HG03342 (cell line): ENCODE measurements around the gene REPIN1.
A peak's percentile ranks its signal among the peaks of the same experiment; 100 is the strongest.

Experiments used
- ATAC-seq: cut with Tn5 transposase; IDR thresholded peaks from one replicate; pipeline ENCODE4 v1.9.1; 2021; ENCODE audit warnings: mild to moderate bottlenecking, moderate library complexity; ENCODE audit not compliant: unreplicated experiment

REPIN1 gene

GRCh38 chr7:150368096-150368883, at the start of gene REPIN1:
Gene REPIN1, plus strand, starts transcription at chr7:150368822. Its CDS starts 890 bp downstream, at chr7:150369712.
- peak; percentile 50 for ATAC-seq

DNA sequence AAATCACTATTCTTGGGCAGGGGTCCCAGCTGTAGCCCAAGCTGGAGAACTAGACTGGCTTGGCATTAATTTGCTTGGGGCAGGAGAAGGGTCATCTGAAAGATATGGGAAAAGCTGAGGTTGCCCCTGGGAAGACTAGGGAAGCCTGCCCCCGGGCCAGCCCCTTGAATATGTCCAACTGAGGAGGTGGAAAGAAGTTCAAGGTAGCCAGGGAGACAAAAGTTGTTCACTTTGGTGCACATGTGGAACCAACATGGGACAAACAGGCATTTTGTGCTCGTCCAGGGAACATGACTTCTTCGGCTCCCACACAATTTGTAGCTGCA, 46.9 kb upstream of the REPIN1 start:
- ATAC-seq: no peak

- ATAC-seq: peak; percentile 29
These were observed 46.3 kb upstream of the REPIN1 start for GRCh38 chr7:150322114-150322832.

DNA sequence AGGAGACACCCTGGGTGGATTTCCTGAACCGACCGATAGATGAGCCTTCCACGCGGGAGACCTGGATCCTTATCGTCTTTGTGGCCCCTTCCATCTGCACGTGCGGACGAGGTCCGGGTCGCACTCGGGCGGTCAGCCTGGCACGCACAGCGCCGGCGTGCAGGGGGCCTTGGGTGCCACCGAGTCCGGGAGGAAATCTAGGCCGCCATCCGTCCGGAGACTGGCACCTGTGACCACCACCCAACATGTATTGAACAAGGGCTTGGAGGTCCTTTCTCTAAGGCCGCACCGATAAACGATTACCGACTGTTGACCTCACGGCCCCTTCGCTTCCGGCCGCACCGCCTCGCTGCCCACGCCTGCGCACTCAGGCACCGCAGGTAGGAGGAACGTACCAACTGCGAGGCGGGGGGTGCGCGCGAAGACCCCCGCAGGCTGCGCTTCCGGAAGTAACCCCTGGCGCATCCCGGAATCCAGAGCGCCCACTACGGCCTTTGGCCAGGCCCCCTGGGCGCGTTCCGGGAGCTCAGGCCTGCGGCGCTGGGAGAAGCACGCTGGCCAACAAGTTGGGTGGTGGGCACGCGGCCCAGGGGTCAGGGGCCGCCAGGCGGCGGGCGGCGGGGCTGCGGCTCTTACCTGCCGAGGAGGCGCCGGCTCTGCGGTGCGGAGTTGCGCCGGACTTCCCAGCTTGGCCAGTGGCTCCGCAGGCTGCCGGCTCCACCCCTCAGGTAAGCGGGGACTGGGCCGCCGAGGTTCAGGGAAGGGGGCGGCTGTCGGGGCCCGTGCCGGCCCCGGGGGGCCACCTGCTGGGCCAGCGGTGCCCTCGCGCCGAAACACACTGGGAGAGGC, 45.6 kb upstream of the REPIN1 start, which contains the start of the genes ACTR3C and LRRC61:
Gene ACTR3C, minus strand, starts transcription at position 713 of the 849 bp plus-strand sequence. CDS start 28,249 bp downstream, outside the sequence.
Gene LRRC61, plus strand, starts transcription at position 523 of the 849 bp plus-strand sequence. CDS start 13,507 bp downstream, outside the sequence.
- peak; percentile 59 for ATAC-seq

- ATAC-seq: peak; percentile 25
These were observed 44.8 kb upstream of the REPIN1 start for GRCh38 chr7:150323682-150324372.

GRCh38 chr7:150324373-150324961, 44.2 kb upstream of the REPIN1 start:
- no peak for ATAC-seq

DNA sequence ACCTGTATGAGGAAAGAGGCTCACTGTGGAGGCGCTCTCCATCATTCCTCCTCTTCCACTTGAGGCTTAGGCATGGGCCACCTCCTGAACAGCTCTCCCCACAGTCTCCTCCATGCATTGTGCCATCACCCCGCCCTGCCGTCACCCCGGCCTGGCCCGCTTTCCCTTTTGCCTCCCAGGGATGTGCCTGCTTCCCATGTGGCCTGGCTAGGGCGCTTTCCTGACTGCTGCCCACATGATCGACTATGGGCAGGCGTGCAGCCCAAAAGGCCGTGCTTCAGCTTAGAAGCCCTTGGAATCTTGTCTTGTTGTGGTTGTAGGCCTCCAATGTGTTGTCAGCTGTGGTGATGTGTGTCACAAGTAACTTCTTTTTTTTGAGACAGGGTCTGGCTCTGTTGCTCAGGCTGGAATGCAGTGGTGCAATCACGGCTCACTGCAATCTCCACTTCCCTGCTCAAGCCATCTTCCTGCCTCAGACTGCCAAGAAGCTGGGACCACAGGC, 43.5 kb upstream of the REPIN1 start:
- ATAC-seq: no peak

GRCh38 chr7:150325901-150326300, 42.7 kb upstream of the REPIN1 start:
- ATAC-seq: no peak

DNA sequence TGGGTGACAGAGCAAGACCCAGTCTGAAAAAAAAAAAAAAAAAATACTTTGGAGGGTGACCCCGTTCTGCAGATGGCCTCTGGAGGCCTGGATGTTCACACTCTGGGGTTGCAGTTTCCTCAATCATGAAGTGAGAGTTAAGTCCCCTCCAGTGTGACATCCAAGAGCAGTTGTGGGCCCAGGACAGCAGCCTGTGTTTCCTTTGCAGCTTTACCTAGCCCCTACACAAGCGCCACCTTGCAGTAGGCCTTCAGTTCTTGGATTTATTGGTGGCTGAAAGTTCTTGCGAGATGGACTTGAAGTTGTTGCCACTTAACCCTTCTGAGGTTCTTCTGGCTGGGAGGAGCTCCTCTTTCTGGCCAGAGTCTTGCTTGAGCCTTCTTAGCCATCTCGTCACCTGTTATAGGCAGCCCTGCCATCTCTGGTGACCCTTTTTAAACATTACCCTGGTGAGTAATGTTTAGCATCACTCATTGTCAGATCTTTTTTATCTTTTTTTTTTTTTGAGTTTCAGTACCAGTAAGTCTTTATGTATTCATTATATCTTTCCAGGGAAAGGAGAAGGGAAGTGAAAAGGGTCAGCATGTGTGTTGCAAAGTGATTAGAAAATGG, 41.9 kb upstream of the REPIN1 start:
- no peak for ATAC-seq

DNA sequence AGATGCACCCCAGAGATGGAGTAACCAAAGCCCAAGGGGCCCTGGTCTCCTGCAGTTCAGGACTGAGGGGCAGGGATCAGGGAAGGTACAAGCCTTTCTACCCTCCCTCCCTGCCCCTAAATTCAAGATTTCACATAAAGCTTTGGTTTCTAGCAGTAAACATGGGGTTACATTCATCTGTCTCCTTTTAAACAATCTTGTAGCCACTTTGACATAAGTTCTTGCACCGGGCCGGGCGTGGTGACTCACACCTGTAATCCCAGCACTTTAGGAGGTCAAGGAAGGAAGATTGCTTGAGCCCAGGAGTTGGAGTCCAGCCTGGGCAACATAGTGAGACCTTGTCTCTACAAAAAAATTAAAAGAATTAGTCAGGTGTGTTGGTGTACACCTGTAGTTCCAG, 41.3 kb upstream of the REPIN1 start:
- ATAC-seq: no peak

DNA sequence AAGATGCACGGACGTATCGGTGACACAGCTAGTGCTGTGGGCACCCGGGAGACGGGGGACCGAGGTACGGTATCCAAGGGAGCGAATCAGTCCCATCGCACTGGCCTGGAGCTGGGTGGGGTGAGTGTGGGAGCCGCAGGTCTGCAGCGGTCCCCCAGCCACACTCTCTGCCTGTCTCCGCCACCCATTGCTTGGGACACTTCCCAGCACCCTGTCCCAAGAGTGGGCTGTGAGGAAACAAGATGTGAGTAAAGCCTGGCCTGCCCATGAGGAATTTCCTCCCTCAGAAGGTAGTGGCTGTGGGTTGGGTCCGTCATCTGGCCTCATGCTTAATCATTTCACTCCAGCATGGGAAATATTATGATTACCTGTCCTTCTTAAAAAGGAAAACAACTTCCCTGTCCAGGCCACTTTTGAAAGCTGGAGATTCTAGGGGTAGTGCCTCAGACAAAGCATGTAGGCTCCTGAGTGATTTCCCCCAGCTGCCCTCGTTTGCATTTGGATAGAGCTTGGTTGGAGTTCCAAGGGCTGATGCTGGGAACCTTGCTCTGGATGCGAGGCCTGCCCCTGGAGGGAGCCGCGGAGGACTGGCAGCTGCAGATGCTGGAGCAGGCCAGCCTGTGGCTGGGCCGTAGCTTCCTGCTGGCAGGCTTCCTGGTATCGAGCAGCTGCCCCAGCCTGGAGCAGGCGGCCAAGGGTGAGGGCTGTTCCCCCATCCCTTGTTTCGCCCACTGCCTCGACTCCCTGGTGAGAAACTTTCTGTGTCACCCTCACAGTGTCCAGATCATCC, 39.1 kb upstream of the REPIN1 start:
- no peak for ATAC-seq

DNA sequence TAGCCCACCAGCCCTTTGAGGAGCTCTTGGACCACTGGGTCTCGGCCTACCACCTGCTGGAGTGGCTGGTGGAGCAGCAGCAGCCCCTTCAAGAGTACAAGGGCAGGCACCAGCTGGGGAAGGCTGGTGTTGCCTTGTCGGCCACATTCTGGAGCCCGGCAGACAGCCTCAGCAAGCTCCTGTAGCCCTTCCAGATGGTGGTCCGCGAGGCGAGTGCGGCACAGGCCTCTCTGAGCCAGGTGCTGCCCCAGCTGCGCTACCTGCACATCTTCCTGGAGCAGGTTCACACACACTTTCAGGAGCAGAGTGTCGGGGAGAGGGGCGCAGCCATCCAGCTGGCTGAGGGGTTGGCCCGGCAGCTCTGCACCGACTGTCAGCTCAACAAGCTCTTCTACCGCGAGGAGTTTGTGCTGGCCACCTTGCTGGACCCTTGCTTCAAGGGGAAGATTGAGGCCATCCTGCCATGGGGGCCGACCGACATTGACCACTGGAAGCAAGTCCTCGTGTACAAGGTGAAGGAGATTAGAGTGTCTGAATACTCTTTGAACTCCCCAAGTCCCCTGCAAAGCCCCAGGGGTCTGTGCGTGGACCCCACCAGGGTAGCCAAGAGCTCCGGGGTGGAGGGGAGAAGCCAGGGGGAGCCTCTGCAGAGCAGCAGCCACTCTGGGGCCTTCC, 38.3 kb upstream of the REPIN1 start:
- no peak for ATAC-seq

DNA sequence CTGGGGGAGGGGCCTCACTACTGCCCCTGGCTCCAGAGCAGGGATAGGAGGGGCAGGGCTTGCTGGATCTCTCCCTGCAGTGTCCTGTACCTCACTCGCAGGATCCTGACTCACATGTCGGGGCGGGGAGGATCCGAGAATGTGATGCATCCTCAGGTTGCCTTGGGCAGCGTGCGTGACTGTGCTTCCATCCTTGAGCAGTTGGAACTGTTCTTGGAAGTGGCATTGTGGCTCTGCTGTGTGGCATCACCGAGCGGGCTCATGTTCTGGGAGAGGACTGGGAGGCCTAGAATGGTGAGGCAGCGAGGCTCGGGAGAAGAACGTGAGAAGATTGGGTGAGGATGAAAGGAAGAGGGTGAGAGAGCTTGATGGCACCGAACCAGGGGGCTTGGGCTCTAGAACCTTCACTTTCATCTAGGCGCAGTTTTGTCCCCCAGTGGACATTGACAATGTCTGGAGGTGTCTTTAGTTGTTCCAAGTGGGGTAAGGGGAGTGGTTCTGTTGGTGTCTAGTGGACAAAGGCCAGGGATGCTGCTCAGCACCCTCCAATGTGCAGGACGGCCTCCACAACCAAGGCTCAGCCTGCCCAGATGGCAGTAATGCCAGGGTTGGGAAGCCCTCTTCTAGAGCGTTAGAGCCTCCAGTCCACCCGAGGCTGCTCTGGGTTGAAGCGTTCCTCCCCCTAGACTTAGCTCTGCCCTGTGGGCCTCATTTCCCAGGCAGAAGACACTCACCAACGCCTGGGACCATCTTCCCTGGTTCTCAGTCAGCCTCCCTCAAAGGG, 35.6 kb upstream of the REPIN1 start:
- ATAC-seq: no peak

GRCh38 chr7:150333659-150334058, 35.0 kb upstream of the REPIN1 start:
- ATAC-seq: no peak

- ATAC-seq: no peak
These were observed 34.5 kb upstream of the REPIN1 start for GRCh38 chr7:150334108-150334507.

- no peak for ATAC-seq
These were observed 33.4 kb upstream of the REPIN1 start for GRCh38 chr7:150335108-150335773.

- ATAC-seq: no peak
These were observed 32.9 kb upstream of the REPIN1 start for GRCh38 chr7:150335774-150336112.
